HG02885 (cell line): ENCODE measurements around the gene BICD1.
"Not testable (repeated sequence)": the region's sequence is repeated elsewhere in the genome, so short reads cannot be mapped to it uniquely, and the experiment has no call there.

Experiments
- ATAC-seq: cut with Tn5 transposase; IDR thresholded peaks from one replicate; pipeline ENCODE4 v1.9.1; 2021; ENCODE audit warnings: mild to moderate bottlenecking; ENCODE audit not compliant: unreplicated experiment, poor library complexity

Gene BICD1

GRCh38 chr12:32106517-32107358 is at the start of gene BICD1:
Gene BICD1, plus strand, starts transcription at chr12:32106847. Its CDS starts 485 bp downstream, at chr12:32107332.
- peak; percentile 81 for ATAC-seq

- no peak for ATAC-seq
Measured at GRCh38 chr12:32061033-32061432, 45.6 kb upstream of the BICD1 start.

GRCh38 chr12:32062881-32063280 is 43.8 kb upstream of the BICD1 start:
- no peak for ATAC-seq

GRCh38 chr12:32063796-32064195 is 42.9 kb upstream of the BICD1 start:
- ATAC-seq: no peak

GRCh38 chr12:32066206-32066605 is 40.4 kb upstream of the BICD1 start:
- no peak for ATAC-seq

GRCh38 chr12:32069071-32069470 is 37.6 kb upstream of the BICD1 start:
- no peak for ATAC-seq

- no peak for ATAC-seq
Measured at GRCh38 chr12:32069731-32070130, 36.9 kb upstream of the BICD1 start.

GRCh38 chr12:32070370-32070769 is 36.3 kb upstream of the BICD1 start:
- ATAC-seq: no peak

- ATAC-seq: no peak
Measured at GRCh38 chr12:32072102-32072501, 34.5 kb upstream of the BICD1 start.

GRCh38 chr12:32074432-32074831 is 32.2 kb upstream of the BICD1 start:
- ATAC-seq: no peak

- ATAC-seq: no peak
Measured at GRCh38 chr12:32076941-32077340, 29.7 kb upstream of the BICD1 start.

GRCh38 chr12:32080435-32080834 is 26.2 kb upstream of the BICD1 start:
- ATAC-seq: no peak

GRCh38 chr12:32083489-32083888 is 23.2 kb upstream of the BICD1 start:
- ATAC-seq: no peak

- no peak for ATAC-seq
Measured at GRCh38 chr12:32084017-32084688, 22.5 kb upstream of the BICD1 start.

GRCh38 chr12:32084753-32085152 is 21.9 kb upstream of the BICD1 start:
- no peak for ATAC-seq

- ATAC-seq: no peak
Measured at GRCh38 chr12:32087306-32087705, 19.3 kb upstream of the BICD1 start.

GRCh38 chr12:32089156-32089555 is 17.5 kb upstream of the BICD1 start:
- no peak for ATAC-seq

GRCh38 chr12:32089586-32089985 is 17.1 kb upstream of the BICD1 start:
- ATAC-seq: no peak

- ATAC-seq: no peak
Measured at GRCh38 chr12:32091696-32092095, 15.0 kb upstream of the BICD1 start.

- no peak for ATAC-seq
Measured at GRCh38 chr12:32098112-32098511, 8.5 kb upstream of the BICD1 start.

GRCh38 chr12:32099275-32099674 is 7.4 kb upstream of the BICD1 start:
- not testable (repeated sequence) for ATAC-seq

- no peak for ATAC-seq
Measured at GRCh38 chr12:32100361-32100760, 6.3 kb upstream of the BICD1 start.
